M059J (cell line): ENCODE measurements around the gene PRKAR2A. TPM values are rescaled to one million over a fixed set of nuclear protein-coding genes. Genes with fewer than 3 reads are reported as not detected.
A peak's percentile ranks its signal among the peaks of the same experiment; 100 is the strongest.
"Not testable (repeated sequence)": the region's sequence is repeated elsewhere in the genome, so short reads cannot be mapped to it uniquely, and the experiment has no call there.

ENCODE experiments used
- DNase-seq: peaks from one replicate; pipeline ENCODE4 v3.0.0-alpha.2; 2012; ENCODE audit warnings: low read depth
- total RNA-seq: library from RNA; depleted of rRNA; stranded (reverse); fragments of >200 nt; shearing (Covaris generic); gene quantifications from 2 replicates; pipeline ENCODE4 v1.2.3, GENCODE V29; 2014

Gene PRKAR2A
- total RNA-seq, 1 experiment from 2014 or later: 23.5 TPM

GRCh38 chr3:48837163-48837562 lies 10.5 kb downstream of the PRKAR2A start:
- DNase-seq: no peak

- no peak for DNase-seq
Observed at GRCh38 chr3:48835650-48836366, 11.9 kb downstream of the PRKAR2A start.

GRCh38 chr3:48832684-48833083 lies 15.0 kb downstream of the PRKAR2A start:
- DNase-seq: no peak

- DNase-seq: no peak
Observed at GRCh38 chr3:48830715-48831114, 17.0 kb downstream of the PRKAR2A start.

- not testable (repeated sequence) for DNase-seq
Observed at GRCh38 chr3:48829525-48829924, 18.1 kb downstream of the PRKAR2A start.

- not testable (repeated sequence) for DNase-seq
Observed at GRCh38 chr3:48827874-48828273, 19.8 kb downstream of the PRKAR2A start.

GRCh38 chr3:48826451-48826850 lies 21.2 kb downstream of the PRKAR2A start:
- peak; percentile 73 for DNase-seq

- DNase-seq: peak; percentile 37
Observed at GRCh38 chr3:48820612-48821324, 26.9 kb downstream of the PRKAR2A start.

GRCh38 chr3:48819234-48820221 lies 28.1 kb downstream of the PRKAR2A start:
- no peak for DNase-seq

- DNase-seq: no peak
Observed at GRCh38 chr3:48811524-48811923, 36.1 kb downstream of the PRKAR2A start.

- no peak for DNase-seq
Observed at GRCh38 chr3:48804930-48805329, 42.7 kb downstream of the PRKAR2A start.

- DNase-seq: not testable (repeated sequence)
Observed at GRCh38 chr3:48800831-48801230, 46.8 kb downstream of the PRKAR2A start.

GRCh38 chr3:48798998-48799397 lies 48.7 kb downstream of the PRKAR2A start:
- DNase-seq: peak; percentile 25

GRCh38 chr3:48797626-48798025 lies 50.0 kb downstream of the PRKAR2A start:
- peak; percentile 10 for DNase-seq

GRCh38 chr3:48795997-48796732 lies 51.5 kb downstream of the PRKAR2A start:
- no peak for DNase-seq

GRCh38 chr3:48793484-48793883 lies 54.2 kb downstream of the PRKAR2A start:
- not testable (repeated sequence) for DNase-seq

GRCh38 chr3:48789665-48790064 lies 58.0 kb downstream of the PRKAR2A start:
- DNase-seq: no peak

- no peak for DNase-seq
Observed at GRCh38 chr3:48788544-48789162, 59.0 kb downstream of the PRKAR2A start.

GRCh38 chr3:48784426-48785120 lies 63.1 kb downstream of the PRKAR2A start:
- no peak for DNase-seq

- no peak for DNase-seq
Observed at GRCh38 chr3:48783304-48783703, 64.4 kb downstream of the PRKAR2A start.
